HUDEP-2 (cell line): ENCODE measurements around the gene SHH.

Experiments
- DNase-seq, 76 experiments: peaks; one replicate each; lab custom pipeline; 2025; ENCODE audit not compliant: unreplicated experiment in 76 of 76; lab: John Stamatoyannopoulos, UW

SHH gene

DNA sequence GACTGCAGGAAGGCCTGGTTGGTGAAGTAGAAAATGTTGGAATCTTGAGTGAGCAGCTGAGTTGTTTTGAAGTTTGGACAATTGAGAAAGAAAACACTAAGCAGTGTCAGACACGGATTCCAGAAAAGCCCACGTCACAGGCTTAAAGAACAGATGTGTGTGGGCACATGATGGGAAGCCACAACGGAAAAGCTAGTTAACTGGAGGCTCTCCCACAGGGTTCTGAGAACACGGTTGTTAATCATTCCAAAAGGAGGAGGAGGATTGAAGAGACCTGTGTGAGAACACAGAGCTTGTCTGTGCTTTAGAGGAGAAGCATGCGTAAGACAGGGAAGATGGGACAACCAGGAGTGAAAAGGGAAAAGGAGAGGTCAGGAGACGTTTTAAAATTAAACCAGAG, 42.6 kb downstream of the SHH start:
- no peak for DNase-seq

DNA sequence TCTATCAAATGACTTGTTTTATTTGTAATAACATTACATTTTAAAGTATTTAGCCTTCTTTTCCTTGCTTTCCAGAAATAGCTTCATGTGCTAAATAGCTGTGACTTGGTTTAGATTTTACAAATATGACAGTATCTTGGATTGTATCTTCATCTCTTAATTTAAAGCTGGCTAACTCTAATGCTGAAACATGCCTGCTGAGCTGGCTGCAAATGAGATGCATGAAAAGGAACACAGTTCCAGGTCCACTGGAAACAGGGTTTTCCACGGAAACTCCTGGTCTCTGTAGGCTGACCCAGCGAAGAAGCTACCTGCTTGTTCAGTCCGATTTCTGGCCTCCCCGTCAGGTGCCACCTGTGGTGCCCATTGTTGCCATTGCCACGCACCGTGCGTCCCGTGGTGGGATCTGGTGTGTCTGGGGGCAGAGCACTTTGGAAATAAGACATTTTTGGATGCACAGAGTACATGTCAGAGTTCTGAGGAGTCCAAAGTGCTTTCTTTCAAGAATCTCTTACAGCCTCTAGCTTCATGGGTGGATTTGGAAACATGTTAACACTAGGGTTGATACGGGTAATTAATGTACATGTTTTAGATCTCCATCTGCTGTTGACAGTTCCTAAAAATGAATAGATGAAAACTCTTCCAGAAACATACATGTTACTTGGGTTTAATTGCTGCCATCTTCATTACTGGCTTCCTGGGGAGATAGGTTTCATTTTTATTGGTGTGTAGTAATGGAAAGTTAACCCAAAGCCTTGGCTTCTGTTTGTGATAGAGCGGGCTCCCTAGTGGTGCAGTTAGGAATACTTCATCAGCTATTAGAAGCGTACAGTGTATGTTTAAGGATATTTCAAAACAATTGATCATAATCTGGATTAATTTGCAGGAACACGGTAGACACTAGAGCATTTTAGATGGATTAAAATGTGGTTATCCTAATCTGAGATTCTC, 45.0 kb downstream of the SHH start:
- DNase-seq: no peak

DNA sequence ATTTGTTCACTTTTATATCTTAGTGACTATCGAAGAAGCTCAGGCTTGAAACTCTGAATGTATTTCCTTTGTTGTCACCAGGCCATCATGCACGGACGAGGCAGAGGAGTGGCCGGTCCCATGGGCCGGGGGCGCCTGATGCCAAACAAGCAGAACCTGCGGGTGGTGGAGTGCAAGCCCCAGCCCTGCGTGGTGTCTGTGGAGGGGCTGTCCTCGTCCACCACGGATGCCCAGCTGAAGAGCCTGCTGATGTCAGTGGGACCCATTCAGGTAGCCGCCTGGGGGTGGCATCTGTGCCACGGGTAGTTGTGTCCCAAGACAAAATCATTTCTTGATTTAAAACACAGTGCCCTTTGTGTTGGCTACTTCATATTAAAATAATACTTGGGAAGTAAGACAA, 45.9 kb downstream of the SHH start:
- no peak for DNase-seq

DNA sequence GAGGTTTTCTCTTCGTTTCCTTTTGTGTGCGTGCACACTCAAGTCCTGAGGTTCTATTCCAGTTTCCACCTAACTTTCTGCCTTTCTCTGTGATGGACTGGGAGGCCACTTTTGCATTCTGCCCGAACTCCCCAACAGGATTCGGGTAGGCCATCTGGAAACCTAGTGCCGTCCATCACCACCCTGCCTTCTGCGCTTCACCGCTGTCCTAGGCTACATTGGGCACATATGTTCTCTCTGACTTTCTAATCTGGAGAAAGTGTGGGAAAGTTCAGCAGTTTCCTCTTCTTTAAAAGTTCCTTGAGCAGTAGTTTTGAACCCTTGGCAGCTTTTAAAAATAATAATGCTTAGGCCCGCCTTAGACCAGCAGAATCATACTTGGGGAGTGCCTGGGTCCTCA, 46.8 kb downstream of the SHH start:
- no peak for DNase-seq

DNA sequence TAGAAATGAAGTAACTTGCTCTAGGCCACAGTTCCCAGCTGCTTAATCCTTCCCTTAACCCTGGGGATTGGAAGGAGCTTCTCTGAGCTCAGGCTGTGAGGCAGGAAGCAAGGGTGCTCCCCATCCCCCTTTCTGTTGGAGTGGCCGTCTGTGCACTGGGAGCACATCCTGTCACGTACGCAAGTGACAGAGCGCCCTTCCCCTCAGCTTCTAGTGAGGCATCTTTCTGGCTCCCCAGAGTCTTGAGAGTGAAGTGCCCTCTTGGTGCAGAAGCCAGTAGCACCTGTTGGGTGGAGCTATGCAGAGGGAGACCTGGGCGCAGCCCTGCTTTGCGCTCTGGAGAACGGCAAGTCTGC, 47.8 kb downstream of the SHH start:
- no peak for DNase-seq

DNA sequence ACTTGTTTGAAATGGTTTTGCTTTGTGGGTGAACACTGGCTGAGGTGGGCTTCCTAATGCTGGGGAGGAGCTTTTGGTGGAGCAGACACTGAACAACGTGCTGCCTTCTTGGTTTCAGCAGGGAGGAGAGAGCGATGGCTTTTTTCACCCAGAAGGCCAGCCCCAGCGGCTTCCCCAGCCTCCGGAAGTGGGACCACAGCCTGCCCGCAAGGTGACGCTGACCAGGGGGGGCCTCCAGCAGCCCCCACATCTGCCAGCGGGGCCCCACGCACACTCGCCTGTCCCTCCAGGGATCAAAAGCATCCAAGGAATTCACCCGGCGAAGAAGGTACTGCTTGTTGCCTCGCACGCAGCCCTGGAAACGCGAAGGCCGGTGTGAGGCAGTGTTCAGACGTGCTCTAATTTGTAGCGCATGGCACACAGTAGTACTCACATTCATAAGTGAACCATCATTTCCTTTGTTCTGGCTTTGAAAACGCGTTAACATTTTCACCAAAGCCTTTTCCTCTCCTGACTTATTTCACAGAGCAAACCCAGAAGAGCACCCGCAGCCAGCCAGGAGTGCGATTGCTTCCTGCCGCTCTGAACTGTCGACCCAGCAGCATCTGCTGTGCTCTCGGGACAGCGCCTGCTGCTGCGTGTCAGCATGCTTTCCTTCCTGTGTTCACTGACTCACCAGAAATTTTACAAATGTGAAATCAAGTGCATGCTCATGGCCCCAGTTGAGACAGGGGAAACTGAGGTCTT, 48.4 kb downstream of the SHH start:
- no peak for DNase-seq

DNA sequence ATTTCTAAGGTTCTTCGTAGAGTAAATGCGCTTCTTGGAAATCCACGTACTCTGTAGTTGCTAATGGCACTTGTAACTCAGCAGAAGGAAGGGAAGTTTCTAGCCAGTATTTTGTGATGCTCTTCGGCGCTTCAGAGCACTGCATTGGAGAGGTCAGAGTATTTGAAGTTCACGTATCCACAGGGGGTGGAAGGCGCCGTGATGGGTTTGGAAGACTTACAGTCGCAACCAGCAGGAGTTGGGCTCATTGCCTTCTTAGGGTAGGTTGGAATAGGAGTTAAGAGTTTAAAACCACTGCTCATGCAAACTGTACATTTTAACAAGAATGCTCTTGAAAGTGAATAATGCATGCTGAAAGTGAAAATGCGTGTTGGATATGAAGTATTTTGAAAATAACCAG, 49.1 kb downstream of the SHH start:
- no peak for DNase-seq

DNA sequence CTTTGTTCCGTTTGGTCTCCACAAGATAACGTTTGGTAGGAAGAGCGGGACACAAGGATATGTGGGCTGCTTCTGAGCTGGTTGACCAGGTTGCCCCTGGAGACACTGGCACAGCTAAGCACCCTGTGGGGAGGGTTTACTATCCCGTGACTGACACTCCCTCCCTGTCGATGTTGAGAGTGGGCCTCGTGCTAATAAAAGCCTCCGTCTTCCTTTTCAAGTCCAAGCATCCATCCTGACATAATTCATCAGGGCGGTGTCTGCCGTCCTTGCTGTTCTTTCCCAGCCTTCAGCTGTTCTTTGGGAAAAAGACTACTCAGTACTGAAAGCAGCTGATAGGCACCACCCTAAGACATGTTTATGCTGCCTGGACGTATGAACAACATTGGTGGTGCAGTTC, 49.6 kb downstream of the SHH start:
- DNase-seq: no peak

DNA sequence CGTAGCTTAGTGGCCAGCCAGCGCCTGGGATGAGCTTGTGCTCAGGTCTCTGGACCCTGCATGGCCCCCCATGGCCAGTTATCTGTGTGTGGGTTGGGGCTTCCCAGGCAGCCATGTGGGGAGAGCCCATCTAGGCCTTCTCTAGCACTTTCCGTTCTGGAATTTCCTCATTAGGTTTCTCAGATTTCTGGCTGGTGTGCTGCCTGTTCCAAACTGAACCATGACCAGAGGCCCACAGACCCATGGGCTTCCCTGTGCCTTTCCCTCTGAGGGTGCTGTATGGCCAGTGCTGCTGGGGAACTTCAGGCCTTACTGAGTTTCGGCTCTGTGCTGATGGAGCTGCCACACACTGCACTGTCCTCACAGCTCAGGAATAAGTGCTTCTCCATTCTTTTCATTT, 50.2 kb downstream of the SHH start:
- no peak for DNase-seq

DNA sequence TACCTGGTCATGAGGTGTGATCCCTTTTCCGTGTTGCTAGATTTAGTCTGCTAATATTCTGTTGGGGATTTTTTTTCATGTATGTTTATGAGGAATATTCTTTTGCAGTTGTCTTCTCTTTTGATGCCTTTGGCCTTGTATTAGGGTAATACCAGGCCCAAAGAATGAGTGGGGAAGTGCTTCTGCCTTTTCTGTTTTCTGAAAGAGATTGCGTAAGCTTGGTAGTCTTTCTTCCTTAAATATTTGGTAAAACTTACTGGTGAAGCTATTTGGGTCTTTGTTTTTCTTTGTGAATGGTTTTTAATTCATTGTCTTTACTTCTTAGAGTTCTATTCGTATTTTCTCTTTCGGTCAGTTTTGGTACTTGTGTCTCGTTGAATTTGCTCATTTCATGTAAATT, 51.1 kb downstream of the SHH start:
- DNase-seq: no peak

DNA sequence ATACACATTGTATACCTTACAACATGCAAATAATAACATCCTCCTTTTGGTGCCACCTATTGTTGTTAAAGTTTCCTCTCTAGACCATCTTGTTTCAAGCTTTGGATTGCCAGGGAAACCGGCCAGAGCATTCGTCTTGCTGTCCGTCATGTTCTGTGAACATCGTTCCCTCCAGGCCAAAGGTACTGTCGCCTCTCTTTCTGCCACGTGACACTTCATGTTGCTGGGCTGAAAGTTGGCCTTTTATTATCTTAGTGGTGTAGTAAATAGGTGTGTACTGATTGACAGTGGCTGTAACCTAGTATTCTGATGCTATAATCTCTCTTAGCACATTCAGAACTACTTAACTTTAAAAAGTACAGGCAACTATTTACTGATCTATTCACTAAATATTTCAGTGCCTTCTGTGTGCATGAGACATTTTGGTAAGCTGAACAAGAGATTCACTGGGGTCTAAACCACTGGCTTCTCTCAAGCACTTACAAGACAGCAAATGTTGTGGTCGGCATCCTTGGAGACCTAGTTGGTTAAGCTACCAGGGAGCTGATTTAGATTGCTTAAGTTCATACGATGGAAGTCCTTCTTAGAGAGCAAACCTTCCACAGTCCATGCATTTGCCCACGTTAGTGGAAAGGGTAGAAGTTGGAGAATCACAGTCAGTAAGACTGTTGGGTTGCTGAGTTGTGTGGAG, 52.4 kb downstream of the SHH start:
- DNase-seq: no peak

DNA sequence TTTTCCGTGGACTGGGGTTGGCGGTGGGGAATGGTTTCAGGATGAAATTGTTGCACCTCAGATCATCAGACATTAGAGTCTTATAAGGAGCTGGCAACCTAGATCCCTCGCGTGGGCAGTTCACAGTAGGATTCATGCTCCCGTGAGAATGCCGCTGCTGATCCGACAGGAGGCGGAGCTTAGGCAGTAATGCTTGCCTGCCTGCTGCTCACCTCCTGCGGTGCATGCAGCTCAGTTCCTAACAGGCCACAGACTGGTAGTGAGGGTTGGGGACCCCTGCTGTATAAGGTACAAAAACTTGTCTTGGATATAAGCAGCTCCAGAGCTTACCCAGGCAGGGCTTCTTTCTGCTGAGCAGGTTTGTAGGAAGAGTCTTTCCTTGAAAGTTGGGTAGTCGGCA, 53.9 kb downstream of the SHH start:
- no peak for DNase-seq

DNA sequence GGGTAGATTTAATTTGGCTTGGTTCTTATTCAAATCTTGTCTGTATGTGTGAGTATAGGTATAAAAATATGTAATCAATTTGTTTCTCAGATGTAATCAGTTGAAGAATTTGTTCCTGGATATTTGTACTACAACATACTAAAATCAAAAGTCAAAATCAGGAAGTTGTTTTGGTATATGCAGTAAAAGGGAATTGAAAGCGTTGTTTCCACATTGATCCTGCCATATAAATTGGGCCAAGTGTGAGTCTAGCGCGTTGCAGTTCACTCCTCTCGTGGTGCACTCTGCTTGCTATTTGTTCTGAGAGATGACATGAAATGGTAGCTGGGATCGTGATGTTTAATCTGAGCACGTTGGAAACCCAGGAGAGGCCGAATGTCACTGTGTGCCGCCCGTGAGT, 55.9 kb downstream of the SHH start:
- DNase-seq: no peak

DNA sequence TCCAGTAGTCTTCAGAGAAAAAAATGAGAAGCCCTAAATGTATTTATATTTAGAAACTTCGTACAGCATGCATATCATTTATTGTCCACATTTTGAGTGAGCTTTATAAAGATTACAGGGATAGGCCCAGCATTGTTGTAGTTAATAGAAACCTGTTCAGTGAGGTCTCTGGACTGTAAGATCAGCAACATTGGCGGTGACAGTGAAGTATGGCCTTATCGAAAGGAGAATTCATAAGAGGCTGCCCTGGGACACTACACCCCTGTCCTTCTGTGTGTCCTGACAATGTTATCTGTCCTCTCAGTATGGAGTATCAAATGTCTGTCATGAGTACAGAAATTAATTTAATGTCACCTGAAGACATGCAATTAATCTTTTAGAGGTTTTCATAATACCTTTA, 57.2 kb downstream of the SHH start:
- peak in 2 of 76 experiments; percentile 2 to 8 for DNase-seq

DNA sequence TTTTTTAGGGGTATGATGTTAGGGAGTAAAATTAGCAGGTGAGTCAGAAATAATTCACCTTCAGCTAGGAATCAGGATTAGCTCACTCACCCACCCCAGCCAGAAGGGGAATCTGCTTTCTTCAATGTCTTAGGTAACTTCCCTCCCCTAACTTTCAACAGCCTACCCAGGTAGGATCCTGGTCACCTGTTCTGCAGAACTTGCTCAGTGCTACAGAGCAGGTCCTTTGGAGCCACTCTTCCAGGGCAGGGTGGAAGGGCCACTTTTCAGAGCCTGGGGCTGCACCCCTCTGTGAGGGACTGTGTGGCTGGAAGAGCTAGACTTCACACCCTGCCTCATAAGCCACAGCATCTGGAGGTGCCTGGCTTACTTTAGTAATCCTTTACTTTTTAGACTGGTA, 58.1 kb downstream of the SHH start:
- no peak for DNase-seq

DNA sequence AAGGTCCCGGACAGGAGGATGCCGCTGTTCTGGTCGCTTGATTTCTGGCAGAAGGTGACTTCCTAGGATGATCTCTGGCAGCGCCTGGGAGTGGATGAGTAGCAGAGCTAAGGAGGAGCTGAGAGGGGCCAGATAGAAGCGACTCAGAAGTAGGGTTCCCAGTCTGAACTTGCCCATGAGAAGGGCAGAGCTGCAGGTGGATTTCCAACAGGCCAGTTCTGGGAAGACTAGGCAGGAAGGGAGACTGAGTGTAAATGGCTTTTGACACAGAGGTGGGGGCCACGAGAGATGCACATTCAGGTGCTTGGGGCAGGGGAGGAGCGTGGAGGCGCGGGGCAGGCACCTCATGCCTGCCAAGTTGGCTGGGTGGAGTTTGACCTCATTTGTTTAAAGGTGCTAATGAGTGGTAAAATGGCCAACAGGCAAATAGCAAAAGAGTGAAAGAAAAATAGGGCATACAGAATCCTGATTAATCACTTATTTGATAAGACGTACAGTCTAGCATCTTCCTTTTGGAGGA, 58.8 kb downstream of the SHH start:
- no peak for DNase-seq

DNA sequence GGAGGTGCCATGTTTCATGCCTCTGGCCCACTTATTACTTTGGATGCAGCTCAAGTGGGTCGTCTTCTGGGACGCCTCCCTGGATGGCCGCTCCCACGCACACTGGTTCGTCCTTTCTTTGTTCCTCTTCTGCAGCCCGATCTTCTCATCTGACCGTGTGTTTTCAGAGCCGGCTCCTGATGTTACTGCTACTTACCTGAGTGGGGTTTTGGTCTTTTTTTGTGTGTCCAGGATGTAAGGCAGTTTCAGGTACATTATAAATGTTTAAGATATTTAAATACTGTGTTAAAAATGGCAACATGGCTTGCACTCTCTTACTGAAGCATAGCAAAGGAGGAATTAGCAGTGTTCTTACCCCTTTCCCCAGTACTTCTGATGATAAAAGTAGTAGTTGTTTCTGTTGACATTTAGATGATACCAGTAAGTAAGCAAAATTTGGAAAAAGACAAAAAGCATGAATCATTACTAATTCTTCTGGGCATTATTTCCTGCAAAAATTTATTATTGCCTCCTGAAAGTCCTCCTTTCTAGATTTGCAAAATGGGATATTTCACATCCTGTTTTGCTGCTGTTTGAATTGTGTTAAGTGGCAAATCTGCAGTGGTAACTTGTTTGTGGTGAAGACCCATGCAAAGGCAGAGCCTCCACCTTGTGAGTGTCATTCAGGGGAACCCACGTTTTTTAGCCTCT, 59.4 kb downstream of the SHH start:
- no peak for DNase-seq

DNA sequence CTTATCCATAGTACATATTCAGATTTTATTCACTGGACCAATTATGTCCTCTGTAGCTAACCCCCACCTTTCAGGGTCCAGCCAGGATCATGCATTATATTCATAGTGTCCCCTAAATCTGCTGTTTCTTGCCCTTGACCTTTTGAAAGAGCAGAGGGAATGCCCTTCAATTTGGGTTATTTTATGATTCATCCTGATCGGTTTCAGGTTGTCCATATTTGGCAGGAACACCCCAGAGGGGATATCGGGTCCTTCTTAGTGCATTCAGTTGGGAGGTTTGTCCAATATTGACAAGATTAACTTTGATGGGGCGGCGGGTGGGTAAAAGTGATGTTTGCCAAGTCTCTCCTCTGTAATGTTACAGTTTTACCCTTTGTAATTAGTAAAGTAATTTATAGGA, 60.9 kb downstream of the SHH start:
- DNase-seq: no peak

DNA sequence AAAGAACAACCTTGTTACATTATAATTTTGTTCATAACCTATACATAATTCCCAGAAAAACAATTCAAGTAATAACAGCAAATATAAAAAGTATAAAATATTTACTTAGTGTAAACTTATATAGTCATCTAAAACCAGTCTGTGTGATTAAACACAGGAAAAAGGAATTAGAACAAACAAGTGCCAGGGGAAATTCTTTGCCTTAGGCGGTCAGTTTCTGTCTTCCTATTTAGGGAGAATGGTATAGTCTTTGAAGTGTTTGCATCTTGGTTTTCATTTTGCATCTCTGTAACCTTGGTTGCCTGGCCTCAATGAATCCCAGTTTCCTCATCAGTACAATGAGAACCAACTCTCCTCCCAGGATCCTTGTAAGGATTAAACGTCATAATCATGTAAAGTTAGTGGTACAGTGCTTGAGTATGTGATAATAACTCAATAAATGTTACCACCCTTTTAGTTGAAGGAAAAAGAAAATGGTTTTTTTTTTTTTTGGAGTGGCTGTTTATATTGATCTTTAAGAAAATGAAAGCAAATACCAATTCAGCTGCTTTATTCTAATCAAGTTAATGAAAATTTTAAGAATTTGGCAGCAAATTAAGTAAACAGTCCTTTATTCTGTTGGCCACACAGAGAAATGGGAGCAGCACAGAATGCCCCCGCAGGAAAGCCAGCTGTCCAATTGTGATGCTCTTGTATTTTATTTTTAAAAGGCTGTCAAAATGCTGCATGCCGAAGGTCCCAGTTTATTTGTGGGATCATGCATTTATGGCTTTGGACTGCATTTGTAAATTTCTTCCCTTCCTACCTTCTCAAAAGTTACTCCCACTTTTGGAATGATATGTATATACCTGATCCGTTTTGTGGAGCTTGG, 61.8 kb downstream of the SHH start:
- no peak for DNase-seq
